Stimulated activated naive B cell treated with anti-CD40 and anti-IgM and Interleukin-4, amounts not matched to agents 10 μg/mL and 1 μg/mL and 100 μg/mL, for 72 hours (primary cell): ENCODE results near the gene TAS2R9.
"Not testable (repeated sequence)": the region's sequence is repeated elsewhere in the genome, so short reads cannot be mapped to it uniquely, and the experiment has no call there.

Experiments
- ATAC-seq, 2 donors: fragments of 150-1000 bp; cut with Tn5 transposase; replicated peaks; 2 replicates each; pipeline ENCODE4 v1.10.0; 2021; ENCODE audit warnings: moderate library complexity in 1 of 2
- DNase-seq: peaks from one replicate; pipeline ENCODE4 v3.0.0; 2021
- H3K27ac Mint-ChIP-seq: one replicate; pipeline ENCODE4 v1.8.0; 2022; ENCODE audit warnings: mild to moderate bottlenecking, mixed read lengths
- H3K27me3 Mint-ChIP-seq, 2 donors: one replicate each; pipeline ENCODE4 v1.8.0; 2022; ENCODE audit warnings: mixed read lengths in 2 of 2
- H3K36me3 Mint-ChIP-seq, 2 donors: one replicate each; pipeline ENCODE4 v1.8.0; 2022; ENCODE audit warnings: mixed read lengths in 2 of 2, mild to moderate bottlenecking in 1 of 2
- H3K4me1 Mint-ChIP-seq, 2 donors: one replicate each; pipeline ENCODE4 v1.8.0; 2022; ENCODE audit warnings: mixed read lengths in 2 of 2, mild to moderate bottlenecking in 1 of 2
- H3K4me3 Mint-ChIP-seq, 2 donors: one replicate each; pipeline ENCODE4 v1.8.0; 2022; ENCODE audit warnings: mild to moderate bottlenecking in 2 of 2, mixed read lengths in 2 of 2, moderate library complexity in 1 of 2
- H3K9me3 Mint-ChIP-seq, 2 donors: one replicate each; pipeline ENCODE4 v1.8.0; 2022; ENCODE audit warnings: mixed read lengths in 2 of 2, mild to moderate bottlenecking in 1 of 2

Gene TAS2R9

DNA sequence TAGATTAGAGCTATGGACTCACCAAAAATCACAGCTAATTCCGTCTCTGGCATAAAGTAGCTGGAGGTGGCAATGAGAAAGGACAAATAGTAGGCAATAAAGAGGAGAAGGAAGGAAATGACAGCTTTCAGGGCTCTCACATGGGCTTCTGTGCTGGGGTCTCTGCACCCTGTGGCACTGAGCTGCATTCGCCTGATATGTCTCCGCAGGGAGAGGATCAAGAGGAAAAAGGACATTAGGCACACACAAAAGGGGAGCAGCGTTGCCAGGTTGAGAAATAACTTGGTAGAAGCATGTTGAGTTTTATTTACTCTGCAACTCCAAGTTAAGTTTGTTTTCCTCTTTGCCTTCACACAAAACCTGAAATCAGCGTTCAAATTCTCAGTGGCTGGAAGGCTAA, 8.2 kb downstream of the TAS2R9 start:
- ATAC-seq (no peak), DNase-seq (no peak)
- Mint-ChIP-seq H3K36me3 (no peaks in the 10 kb centered on the region), H3K4me3 (no peak overlapping the region), H3K27me3 (peaks cover 18 to 22% of the 10 kb centered on the region in 2 donors), H3K4me1 (no peaks in the 10 kb centered on the region), H3K27ac (no peak overlapping the region), H3K9me3 (no peaks in the 10 kb centered on the region)

DNA sequence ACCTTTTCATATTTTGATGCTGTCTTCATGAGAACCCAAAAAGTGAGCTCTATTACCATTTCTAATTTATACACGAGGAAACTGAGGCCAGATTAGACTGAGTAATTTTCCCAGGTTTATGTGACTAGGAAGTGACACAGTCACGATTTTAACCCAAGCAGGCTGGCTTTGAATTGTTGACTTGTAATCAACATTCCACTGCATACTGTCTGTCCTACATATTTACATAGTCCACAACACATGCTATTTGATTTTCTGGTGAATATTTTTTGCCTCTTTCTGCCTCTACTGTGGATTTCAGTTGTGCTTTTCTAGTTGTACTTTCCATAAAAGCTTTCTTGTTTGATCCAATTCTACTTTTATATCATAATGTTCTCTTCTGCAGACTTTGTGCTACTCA, 15.7 kb downstream of the TAS2R9 start:
- Mint-ChIP-seq H3K27me3 (peaks cover 1 to 11% of the 10 kb centered on the region in 2 donors), H3K4me1 (no peaks in the 10 kb centered on the region), H3K27ac (no peak overlapping the region), H3K4me3 (no peak overlapping the region), H3K9me3 (peaks cover 0 to 3% of the 10 kb centered on the region in 2 donors), H3K36me3 (no peaks in the 10 kb centered on the region)
- DNase-seq (no peak), ATAC-seq (no peak)

DNA sequence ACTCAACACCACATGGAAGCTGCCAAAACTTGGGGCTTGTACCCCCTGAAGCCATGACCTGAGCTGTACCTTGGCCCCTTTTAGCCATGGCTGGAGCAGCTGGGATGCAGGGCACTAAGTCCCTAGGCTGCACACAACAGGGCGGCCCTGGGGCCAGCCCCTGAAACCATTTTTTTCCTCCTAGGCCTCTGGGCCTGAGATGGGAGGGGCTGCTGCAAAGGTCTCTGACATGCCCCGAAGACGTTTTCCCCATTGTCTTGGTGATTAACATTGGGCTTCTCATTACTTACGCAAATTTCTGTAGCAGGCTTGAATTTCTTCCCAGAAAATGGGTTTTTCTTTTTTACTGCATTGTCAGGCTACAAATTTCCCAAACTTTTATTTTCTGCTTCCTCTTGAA, 18.2 kb downstream of the TAS2R9 start:
- not testable (repeated sequence) for ATAC-seq, H3K4me3 Mint-ChIP-seq, H3K36me3 Mint-ChIP-seq, H3K27me3 Mint-ChIP-seq, DNase-seq, H3K9me3 Mint-ChIP-seq, H3K27ac Mint-ChIP-seq, H3K4me1 Mint-ChIP-seq

DNA sequence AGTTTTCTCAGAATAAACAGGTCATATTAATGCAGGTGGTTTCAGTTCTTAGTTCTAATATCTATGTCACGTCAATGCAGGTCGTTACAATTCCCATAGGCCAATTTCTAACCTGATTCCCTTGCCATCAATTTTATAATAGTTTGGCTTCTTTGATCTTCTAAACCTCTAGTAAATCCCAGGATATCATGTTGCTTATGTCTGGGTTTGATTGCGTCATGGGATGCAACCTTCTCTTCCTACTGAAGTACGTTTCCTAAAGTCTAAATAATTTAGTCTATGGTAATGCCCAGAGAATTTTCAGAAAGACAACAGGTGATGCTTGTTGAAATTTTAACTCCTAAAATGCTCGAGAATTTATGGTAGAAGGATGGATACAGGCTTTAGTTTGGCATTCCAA, 26.7 kb downstream of the TAS2R9 start:
- H3K4me3 Mint-ChIP-seq = no peak overlapping the region
- no peak overlapping the region for H3K27ac Mint-ChIP-seq
- no peak for DNase-seq
- no peaks in the 10 kb centered on the region for H3K36me3 Mint-ChIP-seq
- no peaks in the 10 kb centered on the region for H3K4me1 Mint-ChIP-seq
- no peaks in the 10 kb centered on the region for H3K9me3 Mint-ChIP-seq
- peaks cover 5% of the 10 kb centered on the region in 2 donors for H3K27me3 Mint-ChIP-seq
- no peak for ATAC-seq

DNA sequence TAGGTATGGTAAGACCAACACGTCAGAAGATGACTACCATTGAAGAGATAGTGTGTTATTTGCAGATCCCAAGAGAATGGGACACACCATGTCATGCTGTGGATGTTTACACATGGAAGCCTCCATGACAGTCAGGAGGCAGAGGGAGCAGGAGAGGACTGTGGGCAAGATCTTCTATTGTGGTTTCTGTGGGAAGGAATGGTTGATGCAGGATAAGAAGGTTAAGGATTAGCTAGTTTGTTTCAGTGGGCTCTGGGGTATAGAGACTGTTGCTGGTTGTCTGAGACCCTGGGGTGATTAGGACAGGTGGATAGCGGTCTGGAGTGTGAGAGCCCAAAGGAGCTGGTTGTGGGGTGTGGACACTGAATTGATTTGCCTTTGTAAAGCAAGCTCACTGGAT, 30.9 kb downstream of the TAS2R9 start:
- Mint-ChIP-seq H3K4me1 (no peaks in the 10 kb centered on the region), H3K27ac (no peak overlapping the region), H3K36me3 (no peaks in the 10 kb centered on the region), H3K4me3 (no peak overlapping the region), H3K27me3 (peaks cover 10 to 12% of the 10 kb centered on the region in 2 donors), H3K9me3 (no peaks in the 10 kb centered on the region)
- no peak for DNase-seq
- no peak for ATAC-seq

DNA sequence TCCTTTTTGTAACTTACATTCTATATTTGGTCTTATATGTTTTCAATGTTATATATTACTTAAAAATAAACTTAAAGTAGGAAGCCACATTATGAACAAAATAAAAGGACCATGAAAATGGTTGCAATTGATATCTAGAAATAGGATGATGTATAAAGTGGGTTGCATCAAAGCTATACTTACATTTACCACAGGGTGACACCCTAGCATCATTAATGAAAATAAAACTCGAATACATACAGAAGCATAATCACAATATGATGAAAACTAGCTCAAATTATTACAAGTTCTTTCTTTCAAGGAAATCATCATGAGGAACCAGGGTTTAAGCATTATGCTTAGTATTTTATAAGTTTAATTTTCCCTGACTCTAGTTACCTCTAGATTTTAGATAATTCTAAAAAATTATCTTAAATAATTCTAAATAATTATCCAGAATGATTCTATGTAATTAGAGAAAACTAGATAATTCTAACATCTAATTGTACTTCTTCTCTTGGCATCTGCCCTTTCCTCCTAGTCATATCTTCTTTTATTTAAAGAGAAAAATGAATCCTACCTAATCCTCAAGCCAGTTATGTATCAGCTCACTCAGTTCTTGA, 38.7 kb downstream of the TAS2R9 start:
- no peak overlapping the region for H3K27ac Mint-ChIP-seq
- H3K4me3 Mint-ChIP-seq = no peak overlapping the region
- H3K27me3 Mint-ChIP-seq = peaks cover 25 to 41% of the 10 kb centered on the region in 2 donors
- DNase-seq (no peak), ATAC-seq (peak in 1 of 2 donors; percentile 65)
- H3K36me3 Mint-ChIP-seq = no peaks in the 10 kb centered on the region
- H3K9me3 Mint-ChIP-seq = no peaks in the 10 kb centered on the region
- no peaks in the 10 kb centered on the region for H3K4me1 Mint-ChIP-seq

DNA sequence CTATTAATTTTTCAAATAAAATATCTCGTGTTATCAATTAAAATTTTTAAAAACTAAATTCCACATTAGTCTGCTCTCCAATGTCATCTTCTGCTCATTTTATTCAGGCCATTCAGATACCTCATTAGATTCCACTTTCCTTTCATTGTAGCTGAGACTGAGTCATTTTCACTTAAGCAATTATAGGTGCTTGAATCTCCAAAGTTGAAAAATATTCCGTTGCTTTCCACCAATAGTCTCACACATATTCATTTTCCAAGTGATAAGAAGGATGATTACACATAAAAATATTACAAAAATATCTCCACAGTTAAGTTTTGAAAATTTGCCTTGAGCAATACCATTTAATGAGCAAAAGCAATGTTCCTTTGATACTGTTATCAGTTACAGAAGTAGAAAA, 50.3 kb downstream of the TAS2R9 start:
- H3K27me3 Mint-ChIP-seq = peaks cover 24 to 47% of the 10 kb centered on the region in 2 donors
- DNase-seq = no peak
- no peak overlapping the region for H3K27ac Mint-ChIP-seq
- H3K9me3 Mint-ChIP-seq = peaks cover 10 to 14% of the 10 kb centered on the region in 2 donors
- H3K4me1 Mint-ChIP-seq = no peaks in the 10 kb centered on the region
- no peak overlapping the region for H3K4me3 Mint-ChIP-seq
- ATAC-seq = no peak
- peaks cover 10 to 12% of the 10 kb centered on the region in 2 donors for H3K36me3 Mint-ChIP-seq
